IPS-15b (cell line): ENCODE measurements around the gene SULT1A1.
"Not testable (repeated sequence)": the region's sequence is repeated elsewhere in the genome, so short reads cannot be mapped to it uniquely, and the experiment has no call there.

Experiments
- H3K27me3 ChIP-seq: one replicate; pipeline ENCODE4 v1.6.1; 2013; ENCODE audit warnings: low read length; ENCODE audit not compliant: control insufficient read depth, insufficient read depth
- H3K36me3 ChIP-seq: one replicate; pipeline ENCODE4 v1.6.1; 2013; ENCODE audit warnings: low read length; ENCODE audit not compliant: control insufficient read depth, insufficient read depth
- H3K4me1 ChIP-seq: one replicate; pipeline ENCODE4 v1.6.1; 2013; ENCODE audit warnings: mild to moderate bottlenecking, low read length; ENCODE audit not compliant: control insufficient read depth, insufficient read depth
- H3K4me3 ChIP-seq: one replicate; pipeline ENCODE4 v1.5.1; 2013; ENCODE audit warnings: low read depth, low read length
- H3K9ac ChIP-seq: one replicate; pipeline ENCODE4 v1.6.1; 2013; ENCODE audit warnings: low read depth, mild to moderate bottlenecking, low read length
- H3K9me3 ChIP-seq: one replicate; pipeline ENCODE4 v1.6.1; 2013; ENCODE audit warnings: mild to moderate bottlenecking, low read length; ENCODE audit not compliant: control insufficient read depth, insufficient read depth

Gene SULT1A1

DNA sequence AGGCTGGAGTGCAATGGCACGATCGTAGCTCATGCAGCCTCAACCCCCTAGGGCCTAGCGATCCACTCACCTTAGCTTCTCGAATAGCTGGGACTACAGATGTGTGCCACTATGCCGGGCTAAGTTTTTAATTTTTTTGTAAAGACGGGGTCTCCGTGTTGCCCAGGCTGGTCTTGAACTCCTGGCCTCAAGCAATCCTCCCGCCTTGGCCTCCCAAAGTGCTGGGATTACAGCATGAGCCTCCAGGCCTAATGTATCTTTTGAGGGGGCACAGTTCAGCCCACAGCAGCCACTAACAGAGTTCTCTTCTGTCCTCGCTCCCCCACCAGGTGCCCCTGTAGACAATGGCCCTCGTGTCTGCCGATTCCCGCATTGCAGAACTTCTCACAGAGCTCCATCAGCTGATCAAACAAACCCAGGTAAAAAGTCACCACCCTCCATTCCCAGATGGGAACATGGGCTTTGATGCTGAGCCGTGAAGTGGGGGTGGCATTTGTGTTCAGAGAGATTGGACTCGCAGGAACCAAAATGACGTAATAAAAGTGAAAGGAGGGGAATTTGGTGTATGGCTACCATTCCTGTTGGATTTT, 29.0 kb downstream of the SULT1A1 start:
- Histone ChIP-seq H3K4me3 (no peak overlapping the region), H3K4me1 (no peaks in the 10 kb centered on the region), H3K27me3 (no peaks in the 10 kb centered on the region), H3K9ac (no peak overlapping the region), H3K36me3 (no peaks in the 10 kb centered on the region), H3K9me3 (no peaks in the 10 kb centered on the region)

DNA sequence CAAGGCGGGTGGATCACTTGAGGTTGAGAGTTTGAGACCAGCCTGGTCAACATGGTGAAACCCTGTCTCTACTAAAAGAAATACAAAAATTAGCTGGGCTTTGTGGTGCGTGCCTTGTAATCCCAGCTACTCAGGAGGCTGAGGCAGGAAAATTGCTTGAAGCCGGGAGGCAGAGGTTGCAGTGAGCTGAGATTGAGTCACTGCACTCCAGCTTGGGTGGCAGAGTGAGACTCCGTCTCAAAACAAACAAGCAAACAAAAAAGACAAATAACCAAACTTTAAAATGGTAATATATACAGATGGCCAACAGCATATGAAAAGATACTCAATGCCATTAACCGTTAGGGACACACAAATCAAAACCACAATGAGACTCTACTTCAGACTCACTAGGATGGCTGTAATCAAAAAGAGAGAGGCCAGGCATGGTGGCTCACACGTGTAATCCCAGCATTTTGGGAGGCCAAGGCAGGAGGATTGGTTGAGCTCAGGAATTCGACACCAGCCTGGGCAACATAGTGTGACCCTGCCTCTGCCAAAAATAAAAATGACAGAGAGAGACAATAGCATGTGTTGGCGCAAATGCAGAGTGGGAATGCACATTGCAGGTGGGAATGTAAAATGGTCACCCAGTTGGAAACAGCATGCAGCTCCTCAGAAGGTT, 34.3 kb downstream of the SULT1A1 start:
- Histone ChIP-seq H3K4me1 (peaks cover 3% of the 10 kb centered on the region), H3K27me3 (no peaks in the 10 kb centered on the region), H3K9ac (no peak overlapping the region), H3K36me3 (no peaks in the 10 kb centered on the region), H3K9me3 (no peaks in the 10 kb centered on the region), H3K4me3 (no peak overlapping the region)

DNA sequence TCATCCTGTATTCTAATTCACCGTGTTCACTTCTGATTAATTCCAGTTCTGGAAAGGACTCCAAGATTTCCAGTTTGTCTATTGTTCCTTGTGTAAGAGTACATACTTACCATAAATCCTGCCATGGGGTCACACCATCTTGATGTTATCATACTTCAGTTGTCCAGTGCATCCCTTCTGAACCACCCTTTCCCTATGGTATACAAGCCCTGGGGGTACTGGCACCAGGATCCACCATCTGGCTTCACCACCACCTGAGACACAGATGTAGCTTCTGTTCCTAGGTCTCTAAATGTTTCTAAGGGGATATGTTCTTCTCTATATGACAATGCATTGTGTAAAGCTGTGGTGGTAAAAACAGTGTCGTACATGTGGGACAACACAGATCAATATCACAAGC, 34.9 kb downstream of the SULT1A1 start:
- no peaks in the 10 kb centered on the region for H3K27me3 ChIP-seq
- peaks cover 3% of the 10 kb centered on the region for H3K4me1 ChIP-seq
- no peaks in the 10 kb centered on the region for H3K36me3 ChIP-seq
- H3K9me3 ChIP-seq: no peaks in the 10 kb centered on the region
- H3K9ac ChIP-seq: no peak overlapping the region
- no peak overlapping the region for H3K4me3 ChIP-seq

DNA sequence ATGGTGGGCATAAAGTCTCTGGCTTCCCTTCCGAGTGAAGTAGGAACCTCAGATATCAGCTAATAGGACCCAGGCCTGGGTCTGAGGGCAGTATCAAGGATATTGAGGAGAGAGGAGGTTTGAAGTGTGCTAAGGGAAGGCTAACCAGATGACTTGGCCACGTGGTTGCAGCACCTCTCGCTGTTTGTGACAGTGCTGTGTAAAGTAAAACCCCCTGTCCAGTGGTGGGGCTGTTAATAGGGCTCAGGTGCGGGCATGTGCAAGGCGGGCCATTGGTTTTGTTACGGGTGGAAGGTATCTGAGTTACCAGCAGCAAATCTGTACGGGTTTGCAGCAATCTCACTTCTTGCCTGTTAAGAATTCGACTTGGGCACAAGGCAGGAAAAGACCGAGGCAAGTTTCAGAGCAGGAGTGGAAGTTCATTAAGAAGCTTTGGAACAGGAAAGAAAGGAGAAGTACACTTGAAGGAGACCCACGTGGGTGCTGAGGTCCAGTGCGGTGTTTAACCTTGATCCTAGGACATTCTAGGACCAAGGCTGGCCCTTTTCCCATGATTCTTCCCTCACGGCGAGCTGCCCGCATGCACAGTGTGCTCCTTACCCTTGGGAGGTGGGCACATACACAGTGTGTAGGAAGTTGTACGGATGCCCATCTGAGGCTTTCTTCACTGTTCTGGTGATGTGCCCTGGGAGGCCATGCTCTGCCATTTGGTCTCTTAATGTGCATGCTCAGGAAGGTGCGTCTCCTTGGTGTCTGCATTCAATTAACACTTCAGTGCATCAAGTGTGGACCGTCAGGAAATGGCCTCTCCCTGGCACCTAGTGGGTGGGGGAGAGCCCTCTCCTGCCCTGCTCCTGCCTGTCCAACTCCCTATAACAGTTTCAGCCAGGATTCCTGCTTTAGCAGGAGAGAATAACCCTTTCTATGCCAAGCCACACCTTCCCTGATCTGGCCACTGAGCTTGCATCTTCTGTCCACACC, 35.8 kb downstream of the SULT1A1 start:
- no peaks in the 10 kb centered on the region for H3K27me3 ChIP-seq
- H3K4me3 ChIP-seq: no peak overlapping the region
- peaks cover 3% of the 10 kb centered on the region for H3K4me1 ChIP-seq
- no peak overlapping the region for H3K9ac ChIP-seq
- no peaks in the 10 kb centered on the region for H3K36me3 ChIP-seq
- H3K9me3 ChIP-seq: no peaks in the 10 kb centered on the region

DNA sequence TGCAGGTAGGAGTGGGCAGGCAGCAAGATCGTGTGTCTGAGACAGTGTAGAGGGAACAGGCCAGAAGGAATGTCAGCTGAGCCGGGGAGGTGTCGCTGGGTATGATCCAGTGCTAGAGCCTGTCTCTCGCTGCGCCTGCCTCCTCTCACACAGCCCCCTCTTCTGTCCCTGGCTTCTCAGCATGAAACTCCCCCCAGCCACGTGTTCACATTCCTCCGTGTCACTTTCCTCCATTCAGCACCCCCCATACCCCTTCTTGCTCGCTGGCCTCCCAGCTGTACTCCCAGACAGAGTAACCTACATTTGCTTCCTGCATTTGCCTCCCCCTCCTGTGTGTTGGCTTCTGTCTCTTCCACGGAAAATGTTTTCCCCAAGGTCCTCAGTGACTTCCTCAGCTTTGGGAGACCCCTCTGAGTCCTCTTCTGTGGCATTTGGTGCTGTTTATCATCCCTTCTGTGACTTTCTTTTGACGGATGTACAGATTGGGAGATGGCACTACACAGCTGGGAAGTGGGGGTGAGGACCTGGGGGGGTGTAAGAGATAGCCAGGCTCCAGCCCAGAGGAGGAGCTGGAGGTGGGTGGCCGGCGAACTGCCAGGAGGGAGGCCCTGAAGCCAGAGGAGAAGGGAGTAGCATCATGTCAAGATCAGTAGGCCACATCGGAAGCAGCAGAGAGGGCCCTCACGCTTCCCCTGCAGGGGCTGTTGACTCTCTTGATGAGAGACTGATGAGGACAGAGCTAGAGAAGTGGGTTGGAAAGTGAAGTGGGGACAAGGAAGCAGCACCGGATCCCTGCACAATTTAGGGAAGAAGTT, 36.9 kb downstream of the SULT1A1 start:
- H3K27me3 ChIP-seq: no peaks in the 10 kb centered on the region
- H3K4me1 ChIP-seq: peaks cover 3% of the 10 kb centered on the region
- no peak overlapping the region for H3K4me3 ChIP-seq
- H3K9me3 ChIP-seq: no peaks in the 10 kb centered on the region
- H3K36me3 ChIP-seq: no peaks in the 10 kb centered on the region
- H3K9ac ChIP-seq: peak overlapping the region; percentile 47

DNA sequence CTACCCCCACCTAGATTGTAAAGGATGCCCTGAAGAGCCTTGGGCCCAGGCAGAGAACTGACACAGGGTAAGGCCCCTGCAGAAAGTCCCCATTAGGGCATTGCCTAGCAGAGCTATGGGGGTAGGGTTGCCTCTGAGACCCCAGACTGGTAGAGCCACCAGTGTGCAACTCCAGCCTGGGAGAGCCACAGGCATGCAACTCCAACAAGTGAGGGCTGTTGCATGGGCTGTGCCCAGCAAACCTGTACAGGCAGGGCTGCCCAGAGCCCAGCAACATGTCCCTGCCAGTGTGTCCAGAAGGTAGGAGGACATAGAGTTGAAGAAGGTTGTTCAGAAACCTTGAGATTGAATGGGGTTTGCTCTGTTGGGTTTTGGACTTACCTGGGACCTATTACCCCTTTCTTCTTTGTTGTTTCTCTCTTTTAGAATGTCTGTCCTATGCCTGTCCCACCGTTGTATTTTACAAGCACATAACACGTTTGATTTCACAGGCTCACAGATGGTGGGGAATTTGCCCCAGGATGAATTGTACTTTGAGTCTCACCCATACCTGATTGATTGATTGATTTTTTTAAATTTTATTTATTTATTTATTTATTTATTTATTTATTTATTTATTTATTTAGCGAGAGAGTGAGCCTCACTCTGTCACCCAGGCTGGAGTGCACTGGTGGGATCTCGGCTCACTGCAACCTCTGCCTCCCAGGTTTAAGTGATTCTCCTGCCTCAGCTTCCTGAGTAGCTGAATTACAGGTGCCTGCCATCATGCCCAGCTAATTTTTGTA, 39.7 kb downstream of the SULT1A1 start:
- Histone ChIP-seq H3K9ac (no peak overlapping the region), H3K27me3 (no peaks in the 10 kb centered on the region), H3K36me3 (no peaks in the 10 kb centered on the region), H3K4me3 (no peak overlapping the region), H3K9me3 (no peaks in the 10 kb centered on the region), H3K4me1 (peaks cover 3% of the 10 kb centered on the region)

DNA sequence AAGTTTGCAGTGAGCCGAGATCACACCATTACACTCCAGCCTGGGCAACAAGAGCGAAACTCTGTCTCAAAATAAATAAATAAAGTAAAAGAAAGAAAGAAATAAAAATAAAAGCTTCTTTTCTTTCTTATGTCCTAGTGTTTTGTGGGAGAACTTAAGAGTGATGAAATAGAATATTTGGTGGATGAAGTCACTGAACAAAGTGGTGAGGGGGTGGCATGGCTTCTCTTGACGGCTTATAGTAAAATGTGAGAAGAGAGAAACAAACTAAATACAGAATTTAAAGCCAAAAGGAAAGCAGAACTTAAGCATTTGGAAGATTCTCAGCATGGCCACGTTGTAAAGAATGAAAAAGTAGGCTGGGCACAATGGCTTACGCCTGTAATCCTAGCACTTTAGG, 40.8 kb downstream of the SULT1A1 start:
- H3K4me1 ChIP-seq: no peaks in the 10 kb centered on the region

DNA sequence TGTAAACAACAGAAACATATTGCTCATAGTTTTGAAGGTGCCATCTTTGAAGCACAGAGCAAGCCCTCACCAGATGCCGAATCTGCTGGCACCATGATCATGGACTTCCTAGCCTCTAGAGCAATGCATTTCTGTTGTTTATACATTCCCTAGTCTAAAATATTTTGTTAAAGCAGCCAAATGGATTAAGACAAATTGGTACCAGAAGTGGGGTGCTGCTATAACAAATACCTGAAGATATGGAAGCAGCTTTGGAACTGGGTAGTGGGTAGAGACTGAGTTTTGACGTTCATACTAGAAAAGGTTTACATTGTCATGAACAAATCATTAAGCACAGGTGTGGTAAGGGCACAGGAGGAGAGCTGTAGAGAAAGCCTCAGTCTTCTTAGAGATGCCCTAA, 42.6 kb downstream of the SULT1A1 start:
- no peak overlapping the region for H3K9ac ChIP-seq
- no peaks in the 10 kb centered on the region for H3K27me3 ChIP-seq
- no peaks in the 10 kb centered on the region for H3K4me1 ChIP-seq
- no peaks in the 10 kb centered on the region for H3K9me3 ChIP-seq
- no peak overlapping the region for H3K4me3 ChIP-seq
- H3K36me3 ChIP-seq: no peaks in the 10 kb centered on the region

More for the DNA sequence above, 40.8 kb downstream of the SULT1A1 start:
- Histone ChIP-seq H3K9ac (no peak overlapping the region), H3K27me3 (no peaks in the 10 kb centered on the region), H3K4me3 (no peak overlapping the region), H3K36me3 (no peaks in the 10 kb centered on the region), H3K9me3 (no peaks in the 10 kb centered on the region)

DNA sequence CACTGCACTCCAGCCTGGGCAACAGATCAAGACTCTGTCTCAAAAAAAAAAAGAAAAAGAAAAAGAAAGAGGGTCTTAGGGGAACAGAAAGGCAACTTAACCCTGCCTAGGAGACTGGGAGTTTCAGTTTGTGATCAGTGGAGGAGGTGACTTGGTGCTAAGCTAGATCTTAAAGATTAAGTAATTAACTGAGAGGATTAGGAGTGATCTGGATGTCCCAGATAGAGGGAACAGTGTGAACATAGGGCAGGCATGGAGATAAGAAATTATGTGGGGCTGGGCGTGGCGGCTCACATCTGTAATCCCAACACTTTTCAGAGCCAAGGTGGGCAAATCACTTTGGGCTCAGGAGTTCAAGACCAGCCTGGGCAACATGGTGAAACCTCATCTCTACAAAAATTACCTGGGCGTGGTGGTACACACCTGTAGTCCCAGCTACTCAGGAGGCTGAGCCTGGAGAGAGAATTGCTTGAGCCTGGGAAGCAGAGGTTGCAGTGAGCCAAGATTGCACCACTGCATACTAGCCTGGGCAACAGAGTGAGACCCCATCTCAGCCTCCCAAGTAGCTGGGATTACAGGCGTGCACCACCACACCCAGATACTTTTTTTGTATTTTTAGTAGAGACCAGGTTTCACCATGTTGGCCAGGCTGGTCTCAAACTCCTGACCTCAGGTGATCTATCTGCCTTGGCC, 43.5 kb downstream of the SULT1A1 start:
- not testable (repeated sequence) for H3K27me3 ChIP-seq, H3K9ac ChIP-seq, H3K4me3 ChIP-seq, H3K36me3 ChIP-seq, H3K9me3 ChIP-seq, H3K4me1 ChIP-seq

DNA sequence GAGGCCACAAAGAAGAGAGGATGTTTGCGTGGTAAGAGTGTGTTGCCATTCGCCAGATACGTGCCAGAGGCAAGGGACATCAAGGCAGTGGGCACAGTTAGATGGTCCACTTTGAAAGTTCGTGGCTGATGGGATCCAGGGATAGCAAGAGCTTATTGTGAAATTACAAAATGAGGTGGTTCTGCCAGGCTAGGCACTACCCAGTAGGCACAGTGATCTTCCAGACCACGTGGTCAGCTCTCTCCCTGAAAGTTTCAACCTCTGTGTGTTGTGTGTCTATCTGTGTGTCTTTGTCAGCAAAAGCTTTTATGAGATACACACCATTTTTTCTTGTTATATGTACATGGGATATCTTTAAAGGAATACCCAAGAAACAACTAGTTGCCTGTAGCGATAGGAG, 46.6 kb downstream of the SULT1A1 start:
- no peaks in the 10 kb centered on the region for H3K27me3 ChIP-seq
- no peaks in the 10 kb centered on the region for H3K36me3 ChIP-seq
- H3K4me1 ChIP-seq: no peaks in the 10 kb centered on the region
- H3K9ac ChIP-seq: no peak overlapping the region
- H3K4me3 ChIP-seq: no peak overlapping the region
- no peaks in the 10 kb centered on the region for H3K9me3 ChIP-seq
